Fibroblast of peridontal ligament (primary cell): ENCODE results near the gene MAGIX.

Source experiments
- DNase-seq: peaks from one replicate; pipeline ENCODE4 v3.0.0-alpha.2; 2010; ENCODE audit errors: extremely low read depth

The MAGIX gene

GRCh38 chrX:49204709-49205108, 42.2 kb downstream of the MAGIX start:
- no peak for DNase-seq

GRCh38 chrX:49205443-49205842, 42.9 kb downstream of the MAGIX start:
- no peak for DNase-seq

GRCh38 chrX:49206543-49206942, 44.0 kb downstream of the MAGIX start:
- DNase-seq: no peak

- no peak for DNase-seq
Observed at GRCh38 chrX:49208399-49208798, 45.8 kb downstream of the MAGIX start.

- DNase-seq: no peak
Observed at GRCh38 chrX:49209434-49210251, 47.1 kb downstream of the MAGIX start.

GRCh38 chrX:49210406-49210805, 47.8 kb downstream of the MAGIX start:
- DNase-seq: no peak

- DNase-seq: no peak
Observed at GRCh38 chrX:49211074-49211473, 48.5 kb downstream of the MAGIX start.

- DNase-seq: no peak
Observed at GRCh38 chrX:49212209-49212608, 49.7 kb downstream of the MAGIX start.

GRCh38 chrX:49212861-49213260, 50.3 kb downstream of the MAGIX start:
- no peak for DNase-seq

- no peak for DNase-seq
Observed at GRCh38 chrX:49214416-49214815, 51.9 kb downstream of the MAGIX start.

GRCh38 chrX:49214996-49215526, 52.5 kb downstream of the MAGIX start:
- no peak for DNase-seq
